ENCODE data around the gene ABR.

ABR gene

DNA sequence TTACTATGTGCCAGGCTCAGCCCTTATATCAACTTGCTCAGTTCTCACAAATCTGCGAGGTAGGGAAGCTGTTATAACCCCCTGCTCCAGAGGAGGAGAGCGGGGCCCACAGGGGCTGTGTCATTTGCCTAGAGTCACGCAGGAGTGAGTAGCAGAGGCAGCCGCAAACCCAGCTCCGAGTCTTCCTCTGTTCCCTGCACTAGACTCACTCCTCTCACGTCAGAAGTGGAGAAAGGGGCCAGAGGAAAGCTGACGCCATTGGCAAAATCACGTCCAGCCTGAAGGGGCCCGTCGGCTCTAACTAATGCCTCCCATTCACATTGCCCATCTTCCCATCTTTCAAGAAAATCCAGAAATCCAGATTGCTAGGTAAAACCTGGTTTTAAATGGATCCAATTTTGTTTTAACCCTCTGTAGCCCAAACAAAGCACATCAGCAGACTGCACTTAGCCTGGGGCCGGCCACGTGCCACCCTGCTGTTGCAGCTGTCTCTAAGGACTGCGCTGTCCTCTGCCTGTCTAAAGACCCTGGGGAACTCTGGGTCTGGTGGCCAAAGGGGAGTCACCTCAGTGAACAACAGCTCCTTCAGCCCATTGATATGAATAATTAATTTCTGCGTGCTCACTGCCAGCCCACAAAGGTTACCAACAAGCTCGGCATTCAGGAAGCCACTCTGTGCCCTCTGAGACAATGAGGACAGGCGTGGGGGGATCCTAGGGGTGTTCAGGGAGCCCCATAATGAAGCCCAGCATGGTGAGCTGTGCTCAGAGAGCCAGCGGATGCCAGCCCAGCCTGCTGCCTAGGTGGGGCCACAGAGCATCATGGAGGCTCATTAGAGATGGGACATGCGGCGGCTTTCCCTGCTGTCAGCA is 36.7 kb upstream of the ABR start:
- TF ChIP-seq, protein P1, sequence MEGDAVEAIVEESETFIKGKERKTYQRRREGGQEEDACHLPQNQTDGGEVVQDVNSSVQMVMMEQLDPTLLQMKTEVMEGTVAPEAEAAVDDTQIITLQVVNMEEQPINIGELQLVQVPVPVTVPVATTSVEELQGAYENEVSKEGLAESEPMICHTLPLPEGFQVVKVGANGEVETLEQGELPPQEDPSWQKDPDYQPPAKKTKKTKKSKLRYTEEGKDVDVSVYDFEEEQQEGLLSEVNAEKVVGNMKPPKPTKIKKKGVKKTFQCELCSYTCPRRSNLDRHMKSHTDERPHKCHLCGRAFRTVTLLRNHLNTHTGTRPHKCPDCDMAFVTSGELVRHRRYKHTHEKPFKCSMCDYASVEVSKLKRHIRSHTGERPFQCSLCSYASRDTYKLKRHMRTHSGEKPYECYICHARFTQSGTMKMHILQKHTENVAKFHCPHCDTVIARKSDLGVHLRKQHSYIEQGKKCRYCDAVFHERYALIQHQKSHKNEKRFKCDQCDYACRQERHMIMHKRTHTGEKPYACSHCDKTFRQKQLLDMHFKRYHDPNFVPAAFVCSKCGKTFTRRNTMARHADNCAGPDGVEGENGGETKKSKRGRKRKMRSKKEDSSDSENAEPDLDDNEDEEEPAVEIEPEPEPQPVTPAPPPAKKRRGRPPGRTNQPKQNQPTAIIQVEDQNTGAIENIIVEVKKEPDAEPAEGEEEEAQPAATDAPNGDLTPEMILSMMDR (conservative IDR thresholded peaks at IDR 0.05; ENCODE audit: low read depth, low read length): no peak
- Histone ChIP-seq H3K36me3 (ENCODE audit: insufficient read depth) (no peaks in the 10 kb centered on the region), H3K4me1 (ENCODE audit: low read depth, poor library complexity, severe bottlenecking) (no peaks in the 10 kb centered on the region), H4K20me1 (ENCODE audit: insufficient read depth) (no peaks in the 10 kb centered on the region), H3K27ac (no peak overlapping the region), H3K79me2 (ENCODE audit: insufficient read depth, low read depth) (no peaks in the 10 kb centered on the region), H2AFZ (ENCODE audit: low read depth) (no peak overlapping the region), H3K4me3 (IDR thresholded peaks at IDR 0.05; ENCODE audit: insufficient read depth, low read depth, low read length) (no peak overlapping the region), H3K4me2 (no peak overlapping the region), H3K9ac (no peak overlapping the region), H3K27me3 (ENCODE audit: insufficient read depth, low read depth) (peaks cover 76% of the 10 kb centered on the region)

DNA sequence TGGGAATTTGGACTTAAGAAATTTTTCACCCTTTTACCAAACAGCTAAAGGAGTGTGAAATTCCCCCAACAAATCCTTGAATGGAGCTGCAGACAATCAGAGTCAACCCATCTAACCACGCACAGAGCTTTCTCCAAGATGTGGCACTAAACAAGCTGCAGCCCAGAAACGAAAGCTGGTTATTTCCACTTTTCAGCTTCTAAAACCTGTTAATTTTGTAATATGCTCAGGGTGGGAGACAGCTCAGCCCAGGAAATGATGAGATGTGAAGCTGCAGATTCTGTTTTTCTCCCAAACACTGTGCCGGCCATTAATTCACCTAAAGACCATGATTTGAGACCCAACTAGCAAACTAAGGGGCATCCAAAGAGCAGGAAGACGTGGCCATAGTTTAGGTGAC is 33.2 kb upstream of the ABR start:
- Histone ChIP-seq H3K9ac (no peak overlapping the region), H3K4me2 (no peak overlapping the region), H3K4me3 (IDR thresholded peaks at IDR 0.05; ENCODE audit: insufficient read depth, low read depth, low read length) (no peak overlapping the region), H3K27me3 (ENCODE audit: insufficient read depth, low read depth) (peaks cover 78% of the 10 kb centered on the region), H3K27ac (no peak overlapping the region), H2AFZ (ENCODE audit: low read depth) (no peak overlapping the region), H3K36me3 (ENCODE audit: insufficient read depth) (no peaks in the 10 kb centered on the region), H4K20me1 (ENCODE audit: insufficient read depth) (no peaks in the 10 kb centered on the region), H3K79me2 (ENCODE audit: insufficient read depth, low read depth) (no peaks in the 10 kb centered on the region), H3K4me1 (ENCODE audit: low read depth, poor library complexity, severe bottlenecking) (no peaks in the 10 kb centered on the region)
- TF ChIP-seq, protein P1 (conservative IDR thresholded peaks at IDR 0.05; ENCODE audit: low read depth, low read length): no peak

DNA sequence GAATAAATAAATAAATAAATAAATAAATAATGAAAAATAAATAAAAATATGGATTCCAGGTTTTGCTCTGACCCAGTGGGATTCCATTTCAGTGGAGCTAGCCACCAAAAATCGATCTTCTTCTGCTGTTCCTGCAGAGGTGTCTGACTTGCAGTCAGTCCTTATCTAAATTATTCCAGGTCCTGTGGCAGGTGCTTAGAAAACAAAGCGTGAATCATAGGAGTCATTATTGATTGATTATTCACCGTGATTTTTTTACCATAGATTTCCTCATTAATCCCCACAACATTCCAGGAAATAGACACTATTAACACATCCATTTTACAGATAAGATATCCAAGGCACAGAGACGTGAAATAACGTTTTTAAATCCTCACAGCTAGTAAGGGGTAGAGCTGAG is 31.5 kb upstream of the ABR start:
- Histone ChIP-seq H3K79me2 (ENCODE audit: insufficient read depth, low read depth) (no peaks in the 10 kb centered on the region), H3K4me2 (no peak overlapping the region), H3K27me3 (ENCODE audit: insufficient read depth, low read depth) (peaks cover 70% of the 10 kb centered on the region), H3K27ac (no peak overlapping the region), H4K20me1 (ENCODE audit: insufficient read depth) (no peaks in the 10 kb centered on the region), H2AFZ (ENCODE audit: low read depth) (no peak overlapping the region), H3K4me1 (ENCODE audit: low read depth, poor library complexity, severe bottlenecking) (peaks cover 3% of the 10 kb centered on the region), H3K9ac (no peak overlapping the region), H3K4me3 (IDR thresholded peaks at IDR 0.05; ENCODE audit: insufficient read depth, low read depth, low read length) (no peak overlapping the region), H3K36me3 (ENCODE audit: insufficient read depth) (no peaks in the 10 kb centered on the region)
- TF ChIP-seq, protein P1 (conservative IDR thresholded peaks at IDR 0.05; ENCODE audit: low read depth, low read length): no peak

DNA sequence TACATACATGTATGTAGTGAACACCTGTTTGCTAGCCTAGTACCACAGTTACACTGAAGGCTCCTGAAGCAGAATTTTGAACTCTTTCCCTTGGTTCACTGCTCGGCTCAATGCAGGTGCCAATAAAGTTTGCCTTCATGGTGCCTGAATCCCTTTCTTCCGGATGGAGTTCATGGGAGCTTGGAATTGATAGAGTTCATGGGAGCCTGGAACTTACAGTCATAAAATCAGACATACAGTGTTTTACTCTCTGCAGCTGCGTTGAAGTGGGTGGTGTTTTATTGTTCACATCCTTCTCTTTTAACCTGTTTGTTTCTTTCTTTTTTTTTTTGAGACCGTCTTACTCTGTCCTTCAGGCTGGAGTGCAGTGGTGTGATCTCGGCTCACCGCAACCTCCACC is 29.2 kb upstream of the ABR start:
- no peaks in the 10 kb centered on the region for H3K36me3 ChIP-seq (ENCODE audit: insufficient read depth)
- H3K4me3 ChIP-seq (IDR thresholded peaks at IDR 0.05; ENCODE audit: insufficient read depth, low read depth, low read length): no peak overlapping the region
- H2AFZ ChIP-seq (ENCODE audit: low read depth): no peak overlapping the region
- H3K27ac ChIP-seq: no peak overlapping the region
- H3K79me2 ChIP-seq (ENCODE audit: insufficient read depth, low read depth): no peaks in the 10 kb centered on the region
- TF ChIP-seq, protein P1 (conservative IDR thresholded peaks at IDR 0.05; ENCODE audit: low read depth, low read length): no peak
- H3K9ac ChIP-seq: no peak overlapping the region
- no peak overlapping the region for H3K4me2 ChIP-seq
- no peaks in the 10 kb centered on the region for H4K20me1 ChIP-seq (ENCODE audit: insufficient read depth)
- peaks cover 69% of the 10 kb centered on the region for H3K27me3 ChIP-seq (ENCODE audit: insufficient read depth, low read depth)
- H3K4me1 ChIP-seq (ENCODE audit: low read depth, poor library complexity, severe bottlenecking): peaks cover 5% of the 10 kb centered on the region
